ENCODE measurements around the gene SEC16A. TPM values are rescaled to one million over a fixed set of nuclear protein-coding genes. Genes with fewer than 3 reads are reported as not detected.

Gene SEC16A
- total RNA-seq, 2 donors from 2014 or later: 35.3 to 75.8 TPM

DNA sequence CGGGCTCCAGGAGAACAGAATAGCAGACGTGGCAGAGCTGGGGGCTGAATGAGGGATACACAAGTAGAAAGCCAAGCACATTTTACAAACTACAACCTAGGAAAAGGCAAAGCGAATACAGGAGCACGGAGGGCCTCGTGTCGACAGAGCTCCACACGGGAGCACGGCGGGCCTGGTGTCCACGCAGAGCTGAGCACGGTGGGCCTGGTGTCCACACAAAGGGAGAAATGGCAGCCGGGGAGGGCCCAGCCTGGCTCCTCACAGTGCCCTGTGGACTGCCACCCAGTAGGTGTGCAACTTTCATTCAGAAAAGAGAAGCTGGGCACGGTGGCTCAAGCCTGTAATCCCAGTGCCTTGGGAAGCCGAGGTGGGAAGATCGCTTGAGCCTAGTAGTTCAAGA, 39.8 kb downstream of the SEC16A start:
- no peak overlapping the region for H3K27ac ChIP-seq
- no peak for ATAC-seq
- WGBS, 2 donors: 90 to 93% methylated on average over 13 to 15 of the region's 15 CpGs
- no peak for DNase-seq
- intact Hi-C loops (cut with DNase I): no loop called here
- TF ChIP-seq CTCF (IDR thresholded peaks at IDR 0.05) (no peak), POLR2A (IDR thresholded peaks at IDR 0.05) (no peak)
- no peaks in the 10 kb centered on the region for H3K9me3 ChIP-seq
- H3K27me3 ChIP-seq: no peaks in the 10 kb centered on the region
- peaks cover 7 to 42% of the 10 kb centered on the region in 2 donors for H3K36me3 ChIP-seq (replicated peaks in 1 of 2; ENCODE audit: insufficient read depth in 1 of 2, low read depth in 2 of 2)
- H3K4me3 ChIP-seq: no peak overlapping the region
- H3K4me1 ChIP-seq: peaks cover 12% of the 10 kb centered on the region

- Histone ChIP-seq H3K36me3 (replicated peaks in 1 of 2; ENCODE audit: insufficient read depth in 1 of 2, low read depth in 2 of 2) (peaks cover 6 to 35% of the 10 kb centered on the region in 2 donors), H3K27me3 (no peaks in the 10 kb centered on the region), H3K9me3 (no peaks in the 10 kb centered on the region), H3K27ac (no peak overlapping the region), H3K4me1 (peaks cover 21% of the 10 kb centered on the region), H3K4me3 (no peak overlapping the region)
- DNase-seq (no peak), ATAC-seq (no peak)
- TF ChIP-seq CTCF (IDR thresholded peaks at IDR 0.05): no peak
- TF ChIP-seq POLR2A (IDR thresholded peaks at IDR 0.05): no peak
- intact Hi-C loops (cut with DNase I): no loop called here
- 79 to 89% methylated on average over 4 to 5 of the region's 5 CpGs for WGBS, 2 donors
Measured at GRCh38 chr9:136442265-136442664, 40.6 kb downstream of the SEC16A start.

- H3K9me3 ChIP-seq: no peaks in the 10 kb centered on the region
- H3K36me3 ChIP-seq (replicated peaks in 1 of 2; ENCODE audit: insufficient read depth in 1 of 2, low read depth in 2 of 2): peaks cover 1 to 30% of the 10 kb centered on the region in 2 donors
- 71 to 88% methylated on average over 8 to 17 of the region's 17 CpGs for WGBS, 2 donors
- TF ChIP-seq CTCF (IDR thresholded peaks at IDR 0.05) (no peak), POLR2A (IDR thresholded peaks at IDR 0.05) (no peak)
- intact Hi-C loops (cut with DNase I): no loop called here
- H3K27ac ChIP-seq: no peak overlapping the region
- no peak for DNase-seq
- no peaks in the 10 kb centered on the region for H3K27me3 ChIP-seq
- H3K4me1 ChIP-seq: peaks cover 26% of the 10 kb centered on the region
- ATAC-seq: no peak
- no peak overlapping the region for H3K4me3 ChIP-seq
Measured at GRCh38 chr9:136441681-136442245, 41.1 kb downstream of the SEC16A start.

DNA sequence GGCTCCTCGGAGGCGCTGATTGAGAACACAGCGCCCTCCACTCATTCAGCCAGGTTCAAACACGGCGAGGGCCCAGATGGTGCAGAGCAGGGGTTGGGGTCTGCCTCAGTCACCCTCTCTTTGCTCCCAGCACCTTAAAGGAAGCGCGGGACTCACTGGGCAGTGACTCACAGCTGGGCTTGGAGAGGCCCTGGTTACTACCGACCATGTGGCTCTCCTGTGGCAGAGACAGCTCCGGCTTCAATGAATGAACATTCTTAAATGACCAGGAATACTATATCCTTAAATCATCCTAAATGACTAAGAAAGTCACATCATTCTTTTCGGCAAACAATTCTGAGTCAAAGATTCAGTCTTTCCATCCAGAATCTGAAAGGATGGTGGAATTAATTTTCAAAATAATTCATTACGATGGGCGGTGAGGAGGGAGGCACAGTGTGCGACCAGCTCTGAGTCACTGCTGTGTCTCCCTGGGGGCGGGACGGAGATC, 41.6 kb downstream of the SEC16A start:
- Histone ChIP-seq H3K27me3 (no peaks in the 10 kb centered on the region), H3K36me3 (replicated peaks in 1 of 2; ENCODE audit: insufficient read depth in 1 of 2, low read depth in 2 of 2) (peaks cover 0 to 27% of the 10 kb centered on the region in 2 donors), H3K4me3 (no peak overlapping the region), H3K9me3 (no peaks in the 10 kb centered on the region), H3K4me1 (peaks cover 31% of the 10 kb centered on the region), H3K27ac (no peak overlapping the region)
- TF ChIP-seq CTCF (IDR thresholded peaks at IDR 0.05): no peak
- TF ChIP-seq POLR2A (IDR thresholded peaks at IDR 0.05): no peak
- intact Hi-C loops (cut with DNase I): no loop called here
- DNase-seq: no peak
- ATAC-seq: no peak
- WGBS, 2 donors: 92 to 96% methylated on average over 7 to 15 of the region's 15 CpGs

Data from body of pancreas (tissue), 4 donors.